K562 (cell line): ENCODE data around the gene RGS14. TPM values are rescaled to one million over a fixed set of nuclear protein-coding genes. Genes with fewer than 3 reads are reported as not detected.

Experiments
- KLF6 ChIP-seq: fragments of 250-450 bp; sonication (Bioruptor Pico); IDR thresholded peaks from 2 replicates; pipeline ENCODE4 v1.4.0; 2020; ENCODE audit warnings: mild to moderate bottlenecking, moderate library complexity, borderline replicate concordance
- ZFX ChIP-seq: sonication (generic); formaldehyde crosslinking; IDR thresholded peaks from 2 replicates; pipeline ENCODE4 v1.8.0; 2022; ENCODE audit warnings: mild to moderate bottlenecking, missing genetic modification reagents, moderate library complexity
- ZNF143 ChIP-seq: sonication (generic); formaldehyde crosslinking; IDR thresholded peaks from 2 replicates; pipeline ENCODE4 v1.9.0; 2022; ENCODE audit warnings: mild to moderate bottlenecking, missing genetic modification reagents
- ZNF57 ChIP-seq: fragments of 450-650 bp; formaldehyde crosslinking; IDR thresholded peaks from 2 replicates; pipeline ENCODE4 v1.4.0; 2020; ENCODE audit warnings: mild to moderate bottlenecking, moderate library complexity
- polyA plus RNA-seq, 8 experiments: library from polyadenylated mRNA; depleted of rRNA in 4 of 8; stranded (reverse) in 5 of 8; unstranded in 3 of 8; fragments of >200 nt; fragmentation: Nextera tagmentation in 2 of 8; fragmentation: Illumina TruSeq in 1 of 8; extraction: Ambion mirVana in 2 of 8; extraction: Trizol in 1 of 8; gene quantifications; 2 replicates each; pipeline versions ENCODE4 v1.2.1 to v1.2.3, GENCODE V29; 2011 to 2014; ENCODE audit warnings: inconsistent platforms in 1 of 8, missing spikeins in 1 of 8
- total RNA-seq, 7 experiments: library from RNA; depleted of rRNA in 6 of 7; stranded (reverse); fragments of >200 nt in 6 of 7; fragmentation: Illumina TruSeq in 2 of 7; extraction: Trizol in 2 of 7; gene quantifications; 2 replicates each; pipeline versions ENCODE4 v1.2.1 to v1.2.3, GENCODE V29; 2011 to 2021; ENCODE audit warnings: low replicate concordance in 1 of 7
- TF ChIP-seq, protein P1 (sequence below): fragments of 450-650 bp; IDR thresholded peaks from 2 replicates; pipeline ENCODE4 v1.6.1; 2016; ENCODE audit warnings: mild to moderate bottlenecking
- TF ChIP-seq, protein P2 (sequence below), 2 experiments: fragments of 150-350 bp in 1 of 2; IDR thresholded peaks; 2 replicates each; pipeline ENCODE4 v1.6.1; 2012 to 2016; ENCODE audit warnings: low read depth in 2 of 2, low read length in 2 of 2, mild to moderate bottlenecking in 1 of 2, moderate library complexity in 1 of 2
- TF ChIP-seq, protein P3 (sequence below): fragments of 200-400 bp; formaldehyde crosslinking; IDR thresholded peaks from 2 replicates; pipeline ENCODE4 v1.6.1; 2017; ENCODE audit warnings: mild to moderate bottlenecking, low read depth, low read length, moderate library complexity
- TF ChIP-seq, protein P4 (sequence below), 2 experiments: IDR thresholded peaks in 1 of 2; conservative IDR thresholded peaks in 1 of 2; 2 replicates each; pipeline ENCODE4 v1.6.1; 2016; ENCODE audit warnings: low read depth in 2 of 2, mild to moderate bottlenecking in 1 of 2, missing compliant biosample characterization in 1 of 2, missing genetic modification characterization in 1 of 2, moderate library complexity in 1 of 2
- TF ChIP-seq, protein P5 (sequence below): sonication (generic); formaldehyde crosslinking; IDR thresholded peaks from 2 replicates; pipeline ENCODE4 v1.9.0; 2022; ENCODE audit warnings: mild to moderate bottlenecking, missing genetic modification reagents

The RGS14 gene
- total and polyA plus RNA-seq, 9 of the 15 experiments (the other 6 are each of a cell fraction or from before 2014, with no cell fraction given), result 0.28 to 75.9 (median 34.5) TPM

DNA sequence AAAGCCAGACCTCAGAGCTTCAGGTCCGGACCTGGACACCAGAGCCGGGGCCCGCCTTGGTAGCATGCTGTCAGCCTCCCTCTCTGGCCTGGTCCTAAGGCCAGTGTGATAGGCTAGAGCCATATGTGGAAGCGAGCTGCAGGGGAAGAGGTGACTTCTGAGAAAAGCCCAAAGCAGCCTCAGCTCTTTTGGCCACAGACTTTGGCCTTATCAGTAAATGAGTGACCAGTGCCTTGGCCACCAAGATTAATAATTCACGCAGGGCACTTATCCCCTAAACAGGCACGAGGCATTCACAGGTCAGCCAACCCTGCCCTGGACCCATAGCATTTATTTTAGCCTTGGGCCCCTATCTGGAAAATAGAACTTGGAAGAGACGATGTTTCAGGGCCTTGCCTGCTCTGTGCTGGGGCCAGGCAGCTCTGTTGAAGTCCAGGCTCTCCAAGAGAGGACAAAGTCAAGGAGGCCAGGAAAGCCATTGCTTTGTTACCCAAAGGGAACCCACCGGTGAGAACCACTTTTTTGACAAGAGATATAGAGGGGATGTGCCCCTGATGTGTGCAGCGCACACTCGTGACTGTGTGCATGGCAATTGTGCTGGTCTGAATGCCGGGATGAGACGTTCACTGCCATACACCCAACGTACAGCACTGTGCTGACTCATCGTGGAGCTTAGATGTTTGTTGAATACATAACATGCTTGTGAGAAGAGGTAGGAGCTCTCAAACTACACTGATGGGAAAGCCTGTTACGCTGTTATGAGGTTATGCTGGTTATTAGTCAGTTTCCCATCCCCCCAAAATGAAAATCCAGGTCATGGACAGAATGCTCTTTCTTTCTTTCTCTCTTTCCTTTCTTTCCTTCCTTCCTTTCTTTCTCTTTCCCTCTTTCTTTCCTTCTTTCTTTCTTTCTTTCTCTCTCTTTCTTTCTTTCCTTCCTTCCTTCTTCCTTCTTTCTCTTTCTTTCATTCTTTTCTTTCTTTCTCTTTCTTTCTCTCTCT is 21.5 kb downstream of the RGS14 start (continued):
- peak; percentile 20; the same call in 1 of the 2 replicates for TF ChIP-seq KLF6 (CRISPR knock-in tag)
- TF ChIP-seq, protein P1, sequence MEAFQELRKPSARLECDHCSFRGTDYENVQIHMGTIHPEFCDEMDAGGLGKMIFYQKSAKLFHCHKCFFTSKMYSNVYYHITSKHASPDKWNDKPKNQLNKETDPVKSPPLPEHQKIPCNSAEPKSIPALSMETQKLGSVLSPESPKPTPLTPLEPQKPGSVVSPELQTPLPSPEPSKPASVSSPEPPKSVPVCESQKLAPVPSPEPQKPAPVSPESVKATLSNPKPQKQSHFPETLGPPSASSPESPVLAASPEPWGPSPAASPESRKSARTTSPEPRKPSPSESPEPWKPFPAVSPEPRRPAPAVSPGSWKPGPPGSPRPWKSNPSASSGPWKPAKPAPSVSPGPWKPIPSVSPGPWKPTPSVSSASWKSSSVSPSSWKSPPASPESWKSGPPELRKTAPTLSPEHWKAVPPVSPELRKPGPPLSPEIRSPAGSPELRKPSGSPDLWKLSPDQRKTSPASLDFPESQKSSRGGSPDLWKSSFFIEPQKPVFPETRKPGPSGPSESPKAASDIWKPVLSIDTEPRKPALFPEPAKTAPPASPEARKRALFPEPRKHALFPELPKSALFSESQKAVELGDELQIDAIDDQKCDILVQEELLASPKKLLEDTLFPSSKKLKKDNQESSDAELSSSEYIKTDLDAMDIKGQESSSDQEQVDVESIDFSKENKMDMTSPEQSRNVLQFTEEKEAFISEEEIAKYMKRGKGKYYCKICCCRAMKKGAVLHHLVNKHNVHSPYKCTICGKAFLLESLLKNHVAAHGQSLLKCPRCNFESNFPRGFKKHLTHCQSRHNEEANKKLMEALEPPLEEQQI, result peak; percentile 71; the same call in 1 of the 2 replicates
- TF ChIP-seq, protein P2, sequence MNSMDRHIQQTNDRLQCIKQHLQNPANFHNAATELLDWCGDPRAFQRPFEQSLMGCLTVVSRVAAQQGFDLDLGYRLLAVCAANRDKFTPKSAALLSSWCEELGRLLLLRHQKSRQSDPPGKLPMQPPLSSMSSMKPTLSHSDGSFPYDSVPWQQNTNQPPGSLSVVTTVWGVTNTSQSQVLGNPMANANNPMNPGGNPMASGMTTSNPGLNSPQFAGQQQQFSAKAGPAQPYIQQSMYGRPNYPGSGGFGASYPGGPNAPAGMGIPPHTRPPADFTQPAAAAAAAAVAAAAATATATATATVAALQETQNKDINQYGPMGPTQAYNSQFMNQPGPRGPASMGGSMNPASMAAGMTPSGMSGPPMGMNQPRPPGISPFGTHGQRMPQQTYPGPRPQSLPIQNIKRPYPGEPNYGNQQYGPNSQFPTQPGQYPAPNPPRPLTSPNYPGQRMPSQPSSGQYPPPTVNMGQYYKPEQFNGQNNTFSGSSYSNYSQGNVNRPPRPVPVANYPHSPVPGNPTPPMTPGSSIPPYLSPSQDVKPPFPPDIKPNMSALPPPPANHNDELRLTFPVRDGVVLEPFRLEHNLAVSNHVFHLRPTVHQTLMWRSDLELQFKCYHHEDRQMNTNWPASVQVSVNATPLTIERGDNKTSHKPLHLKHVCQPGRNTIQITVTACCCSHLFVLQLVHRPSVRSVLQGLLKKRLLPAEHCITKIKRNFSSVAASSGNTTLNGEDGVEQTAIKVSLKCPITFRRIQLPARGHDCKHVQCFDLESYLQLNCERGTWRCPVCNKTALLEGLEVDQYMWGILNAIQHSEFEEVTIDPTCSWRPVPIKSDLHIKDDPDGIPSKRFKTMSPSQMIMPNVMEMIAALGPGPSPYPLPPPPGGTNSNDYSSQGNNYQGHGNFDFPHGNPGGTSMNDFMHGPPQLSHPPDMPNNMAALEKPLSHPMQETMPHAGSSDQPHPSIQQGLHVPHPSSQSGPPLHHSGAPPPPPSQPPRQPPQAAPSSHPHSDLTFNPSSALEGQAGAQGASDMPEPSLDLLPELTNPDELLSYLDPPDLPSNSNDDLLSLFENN (IDR thresholded peaks at IDR 0.05; ENCODE audit: low read depth in 2 of 2, low read length in 2 of 2), result no peak
- TF ChIP-seq, protein P3, sequence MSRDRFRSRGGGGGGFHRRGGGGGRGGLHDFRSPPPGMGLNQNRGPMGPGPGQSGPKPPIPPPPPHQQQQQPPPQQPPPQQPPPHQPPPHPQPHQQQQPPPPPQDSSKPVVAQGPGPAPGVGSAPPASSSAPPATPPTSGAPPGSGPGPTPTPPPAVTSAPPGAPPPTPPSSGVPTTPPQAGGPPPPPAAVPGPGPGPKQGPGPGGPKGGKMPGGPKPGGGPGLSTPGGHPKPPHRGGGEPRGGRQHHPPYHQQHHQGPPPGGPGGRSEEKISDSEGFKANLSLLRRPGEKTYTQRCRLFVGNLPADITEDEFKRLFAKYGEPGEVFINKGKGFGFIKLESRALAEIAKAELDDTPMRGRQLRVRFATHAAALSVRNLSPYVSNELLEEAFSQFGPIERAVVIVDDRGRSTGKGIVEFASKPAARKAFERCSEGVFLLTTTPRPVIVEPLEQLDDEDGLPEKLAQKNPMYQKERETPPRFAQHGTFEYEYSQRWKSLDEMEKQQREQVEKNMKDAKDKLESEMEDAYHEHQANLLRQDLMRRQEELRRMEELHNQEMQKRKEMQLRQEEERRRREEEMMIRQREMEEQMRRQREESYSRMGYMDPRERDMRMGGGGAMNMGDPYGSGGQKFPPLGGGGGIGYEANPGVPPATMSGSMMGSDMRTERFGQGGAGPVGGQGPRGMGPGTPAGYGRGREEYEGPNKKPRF, result no peak
- TF ChIP-seq, protein P4, sequence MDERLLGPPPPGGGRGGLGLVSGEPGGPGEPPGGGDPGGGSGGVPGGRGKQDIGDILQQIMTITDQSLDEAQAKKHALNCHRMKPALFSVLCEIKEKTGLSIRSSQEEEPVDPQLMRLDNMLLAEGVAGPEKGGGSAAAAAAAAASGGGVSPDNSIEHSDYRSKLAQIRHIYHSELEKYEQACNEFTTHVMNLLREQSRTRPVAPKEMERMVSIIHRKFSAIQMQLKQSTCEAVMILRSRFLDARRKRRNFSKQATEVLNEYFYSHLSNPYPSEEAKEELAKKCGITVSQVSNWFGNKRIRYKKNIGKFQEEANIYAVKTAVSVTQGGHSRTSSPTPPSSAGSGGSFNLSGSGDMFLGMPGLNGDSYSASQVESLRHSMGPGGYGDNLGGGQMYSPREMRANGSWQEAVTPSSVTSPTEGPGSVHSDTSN (CRISPR knock-in tag; IDR thresholded peaks at IDR 0.05; ENCODE audit: low read depth), result no peak
- TF ChIP-seq, protein P4 (tag; conservative IDR thresholded peaks at IDR 0.05; ENCODE audit: low read depth), result peak; percentile 49
- TF ChIP-seq, protein P5, sequence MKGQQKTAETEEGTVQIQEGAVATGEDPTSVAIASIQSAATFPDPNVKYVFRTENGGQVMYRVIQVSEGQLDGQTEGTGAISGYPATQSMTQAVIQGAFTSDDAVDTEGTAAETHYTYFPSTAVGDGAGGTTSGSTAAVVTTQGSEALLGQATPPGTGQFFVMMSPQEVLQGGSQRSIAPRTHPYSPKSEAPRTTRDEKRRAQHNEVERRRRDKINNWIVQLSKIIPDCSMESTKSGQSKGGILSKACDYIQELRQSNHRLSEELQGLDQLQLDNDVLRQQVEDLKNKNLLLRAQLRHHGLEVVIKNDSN, result no peak
- no peak for TF ChIP-seq ZNF57 (CRISPR knock-in tag)
- TF ChIP-seq ZNF143, result no peak
- TF ChIP-seq ZFX, result peak; percentile 93
